ENCODE measurements around the gene SUB1.
"Not testable (repeated sequence)": the region's sequence is repeated elsewhere in the genome, so short reads cannot be mapped to it uniquely, and the experiment has no call there.

SUB1 gene

DNA sequence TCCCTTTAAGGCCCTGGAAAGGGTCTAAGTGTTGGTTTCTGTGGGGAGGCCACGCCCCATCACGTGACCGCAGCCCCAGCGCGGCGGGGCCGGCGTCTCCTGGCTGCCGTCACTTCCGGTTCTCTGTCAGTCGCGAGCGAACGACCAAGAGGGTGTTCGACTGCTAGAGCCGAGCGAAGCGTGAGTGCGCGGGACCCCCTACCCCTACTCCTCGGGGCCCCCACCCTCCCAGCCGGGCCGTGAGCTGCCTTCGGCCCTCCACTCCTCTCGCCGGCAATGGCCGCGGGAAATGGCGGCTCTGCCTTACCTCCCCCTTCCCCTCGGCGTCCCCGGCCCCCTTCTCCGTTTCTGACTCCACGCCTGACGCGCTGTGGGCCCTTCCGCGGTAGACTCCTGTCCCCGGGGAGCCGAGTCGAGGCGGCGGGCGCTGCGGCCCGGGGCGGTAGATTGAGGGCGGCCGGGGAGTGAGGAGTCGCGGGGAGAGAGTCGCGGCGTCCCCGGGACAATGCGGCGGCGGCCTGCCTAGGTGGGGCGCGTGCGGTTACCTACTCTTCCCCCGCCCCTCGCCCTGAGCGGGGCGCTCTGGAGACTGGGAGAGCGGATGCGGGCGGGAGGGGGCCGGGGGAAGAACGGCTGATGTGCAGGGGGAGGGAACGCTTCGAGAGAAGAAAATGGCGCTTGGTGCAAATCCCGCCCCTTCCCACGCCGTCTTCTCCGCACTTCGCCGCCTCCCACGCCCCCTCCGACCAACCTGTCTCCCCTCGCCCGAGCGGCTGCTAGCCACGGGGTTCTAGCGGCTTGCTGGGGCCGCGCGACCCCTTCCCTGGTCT, at the start of gene SUB1:
TSS of gene SUB1 (plus strand) at position 112 of the 830 bp plus-strand sequence. CDS start 2,956 bp downstream, outside the sequence.
- TF ChIP-seq MAX (IDR thresholded peaks at IDR 0.05; ENCODE audit: low read depth, low read length) (peak; percentile 98), POLR2A (IDR thresholded peaks at IDR 0.05; ENCODE audit: extremely low read depth, insufficient read length) (peak; percentile 98), CTCF (IDR thresholded peaks at IDR 0.05; ENCODE audit: low read depth, low read length) (no peak), MYC (IDR thresholded peaks at IDR 0.05; ENCODE audit: low read depth, low read length) (peak; percentile 84; the same call in 1 of the 2 replicates)
- DNase-seq (ENCODE audit: low read depth), result peak; percentile 97
- peak within 1 kb of the TSS; percentile 70 for H3K4me3 ChIP-seq (ENCODE audit: low read depth, low read length)

DNA sequence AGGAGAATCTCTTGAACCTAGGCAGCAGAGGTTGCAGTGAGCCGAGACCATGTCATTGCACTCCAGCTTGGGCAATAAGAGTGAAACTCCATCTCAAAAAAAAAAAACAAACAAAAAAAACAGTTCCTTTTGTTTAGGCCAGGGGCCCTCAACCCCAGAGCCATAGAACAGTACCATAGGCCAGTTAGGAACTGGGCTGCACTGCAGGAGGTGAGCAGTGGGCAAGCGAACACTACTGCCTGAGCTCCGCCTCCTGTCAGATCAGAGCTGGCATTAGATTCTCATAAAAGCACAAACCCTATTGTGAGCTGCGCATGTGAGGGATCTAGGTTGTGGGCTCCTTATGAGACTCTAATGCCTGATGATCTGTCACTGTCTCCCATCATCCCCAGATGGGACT, 49.1 kb upstream of the SUB1 start:
- H3K4me3 ChIP-seq (ENCODE audit: low read depth, low read length), result no peak overlapping the region
- TF ChIP-seq POLR2A (IDR thresholded peaks at IDR 0.05; ENCODE audit: extremely low read depth, insufficient read length), result no peak
- no peak for TF ChIP-seq MYC (IDR thresholded peaks at IDR 0.05; ENCODE audit: low read depth, low read length)
- no peak for TF ChIP-seq CTCF (IDR thresholded peaks at IDR 0.05; ENCODE audit: low read depth, low read length)
- TF ChIP-seq MAX (IDR thresholded peaks at IDR 0.05; ENCODE audit: low read depth, low read length), result no peak
- DNase-seq (ENCODE audit: low read depth), result no peak

- peak; percentile 47; the same call in 1 of the 2 replicates for TF ChIP-seq MAX (IDR thresholded peaks at IDR 0.05; ENCODE audit: low read depth, low read length)
- not testable (repeated sequence) for H3K4me3 ChIP-seq (ENCODE audit: low read depth, low read length)
- peak; percentile 84 for DNase-seq (ENCODE audit: low read depth)
Measured at GRCh38 chr5:32537437-32538029, 47.8 kb upstream of the SUB1 start.

DNA sequence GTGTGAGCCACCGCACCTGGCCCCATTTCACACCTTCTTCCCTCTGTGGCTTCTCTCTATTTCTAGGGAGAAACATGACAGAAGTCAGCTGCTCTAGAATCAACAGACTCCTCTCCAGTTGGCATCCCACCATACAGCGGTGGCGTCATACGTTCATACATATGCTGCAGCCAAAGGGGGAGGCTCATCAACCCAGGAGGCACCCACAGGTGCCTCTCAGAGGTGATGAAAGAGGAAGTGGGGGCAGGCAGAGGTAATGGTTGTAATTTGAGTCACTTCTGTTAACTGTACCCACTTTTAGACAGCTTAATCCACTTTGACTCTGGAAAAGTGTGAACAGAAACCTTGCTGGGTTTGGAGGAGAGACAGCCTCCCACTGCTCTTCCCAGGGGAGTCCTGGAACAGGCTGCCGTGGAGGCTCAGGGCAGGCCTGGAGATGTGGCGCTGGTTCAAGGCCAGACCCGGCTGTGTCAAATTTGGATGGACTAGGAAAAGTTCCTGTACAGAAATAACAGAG, 47.3 kb upstream of the SUB1 start:
- TF ChIP-seq POLR2A (IDR thresholded peaks at IDR 0.05; ENCODE audit: extremely low read depth, insufficient read length), result no peak
- no peak for TF ChIP-seq MYC (IDR thresholded peaks at IDR 0.05; ENCODE audit: low read depth, low read length)
- TF ChIP-seq MAX (IDR thresholded peaks at IDR 0.05; ENCODE audit: low read depth, low read length), result no peak
- TF ChIP-seq CTCF (IDR thresholded peaks at IDR 0.05; ENCODE audit: low read depth, low read length), result no peak
- peak; percentile 56 for DNase-seq (ENCODE audit: low read depth)
- H3K4me3 ChIP-seq (ENCODE audit: low read depth, low read length), result no peak overlapping the region

DNA sequence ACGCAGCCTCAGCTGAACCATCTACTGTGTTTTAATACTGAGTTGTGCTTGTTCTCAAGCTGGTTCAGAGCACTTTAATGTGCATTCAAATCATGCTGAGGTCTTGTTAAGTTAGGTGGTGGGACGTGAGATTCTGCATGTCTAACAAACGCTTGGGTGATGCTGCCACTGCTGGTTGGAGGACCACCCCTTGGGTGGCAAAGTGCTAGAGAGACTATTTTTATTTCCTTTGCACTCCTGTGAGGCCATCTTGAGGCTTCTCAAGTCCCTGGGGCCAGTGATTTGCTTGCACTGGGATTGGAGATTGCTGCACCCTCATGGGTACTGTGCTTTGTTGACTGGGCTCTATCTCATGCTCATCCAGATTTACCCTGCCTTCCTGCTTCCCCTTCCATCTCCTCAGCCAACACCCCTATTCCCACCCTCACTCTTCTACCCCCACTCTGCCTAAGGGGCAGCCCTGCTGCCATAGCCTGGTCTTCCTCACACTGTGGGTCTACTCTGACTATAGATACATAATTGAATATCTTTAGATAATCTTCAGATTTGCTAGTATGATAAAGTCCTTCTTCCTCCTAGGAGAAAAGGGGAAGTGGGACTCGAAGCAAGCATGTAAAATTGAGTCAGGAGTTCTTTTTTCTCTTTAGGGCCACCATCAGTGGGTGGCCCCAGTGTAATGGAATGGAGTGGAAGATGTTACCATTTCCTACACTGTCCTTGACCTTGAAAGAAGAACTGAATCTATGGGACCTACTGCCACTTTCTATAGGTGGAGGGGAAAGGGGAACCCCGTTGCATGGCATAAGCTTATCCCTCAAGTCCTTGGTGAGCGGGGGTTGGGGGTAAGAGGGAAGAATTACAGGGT, 45.1 kb upstream of the SUB1 start:
- TF ChIP-seq MAX (IDR thresholded peaks at IDR 0.05; ENCODE audit: low read depth, low read length) (peak; percentile 18; the same call in 1 of the 2 replicates), MYC (IDR thresholded peaks at IDR 0.05; ENCODE audit: low read depth, low read length) (0 out of 2 replicates have a peak, but pooled peaks have one; percentile 18), CTCF (IDR thresholded peaks at IDR 0.05; ENCODE audit: low read depth, low read length) (no peak), POLR2A (IDR thresholded peaks at IDR 0.05; ENCODE audit: extremely low read depth, insufficient read length) (no peak)
- no peak overlapping the region for H3K4me3 ChIP-seq (ENCODE audit: low read depth, low read length)
- DNase-seq (ENCODE audit: low read depth), result peak; percentile 86
